HCT116 (cell line): ENCODE measurements around the gene PLCXD1. TPM values are rescaled to one million over a fixed set of nuclear protein-coding genes. Genes with fewer than 3 reads are reported as not detected.

ENCODE experiments used
- ATAC-seq: fragments of 200-7000 bp; cut with Tn5 transposase; 2 replicates; pipeline ENCODE4 v1.9.1; 2020; ENCODE audit warnings: mild to moderate bottlenecking, moderate library complexity
- BruUV-seq: library from RNA; stranded (reverse); fragments of 400-500 nt; replicated peaks from 2 replicates; lab custom pipeline; 2021; lab: Mats Ljungman, UMichigan
- CTCF ChIA-PET: fragments of 300-600 bp; sonication (Branson Sonifier 250); formaldehyde crosslinking; loops from one replicate; lab custom pipeline; 2021; ENCODE audit warnings: antibody characterized with exemption; lab: Charles Lee
- POLR2A ChIA-PET: fragments of 300-600, 350-600 bp; sonication (Branson Sonifier 250); formaldehyde crosslinking; loops from one replicate; lab custom pipeline; 2021; ENCODE audit warnings: antibody characterized with exemption; lab: Charles Lee
- RAD21 ChIA-PET, 2 experiments: fragments of 300-600 bp; sonication (Branson Sonifier 250); formaldehyde crosslinking; loops; one replicate each; lab custom pipeline; 2023; ENCODE audit warnings: low total read pairs in 2 of 2; ENCODE audit not compliant: uncharacterized antibody in 2 of 2, unreplicated experiment in 2 of 2, low non-redundant PET in 1 of 2; lab: Charles Lee
- DNase-seq: peaks from one replicate; pipeline ENCODE4 v3.0.0-alpha.2; 2010; ENCODE audit warnings: low read depth, low spot score
- H2AFZ ChIP-seq: fragments of 200-600 bp; shearing (Covaris generic), sonication (generic); 2 replicates; pipeline ENCODE4 v1.6.1; 2017; ENCODE audit warnings: low read depth, mixed run types, mixed read lengths, antibody characterized with exemption, low read length; ENCODE audit not compliant: poor library complexity, severe bottlenecking
- H3K27ac ChIP-seq: 2 replicates; pipeline ENCODE4 v1.5.1; 2012; ENCODE audit warnings: low read depth, low read length
- H3K27me3 ChIP-seq: fragments of 200-600 bp; sonication (generic); 2 replicates; pipeline ENCODE4 v1.6.1; 2016; ENCODE audit warnings: mixed run types, low read length, mixed read lengths; ENCODE audit not compliant: insufficient read depth
- H3K36me3 ChIP-seq, 2 experiments: fragments of 200-500 bp in 1 of 2; fragments of 200-600 bp in 1 of 2; sonication (Bioruptor generic) in 1 of 2; sonication (generic) in 1 of 2; 2 replicates each; pipeline versions ENCODE4 v1.5.1 to v1.6.1; 2014 to 2016; ENCODE audit warnings: low read length in 2 of 2, inconsistent platforms in 1 of 2, mixed read lengths in 1 of 2, mixed run types in 1 of 2; ENCODE audit not compliant: insufficient read depth in 2 of 2, control insufficient read depth in 1 of 2
- H3K4me1 ChIP-seq, 2 experiments: fragments of 200-600 bp in 1 of 2; sonication (generic) in 1 of 2; 2 replicates each; pipeline versions ENCODE4 v1.5.1 to v1.6.1; 2012 to 2017; ENCODE audit warnings: low read length in 2 of 2, inconsistent platforms in 1 of 2, mild to moderate bottlenecking in 1 of 2, mixed read lengths in 1 of 2, mixed run types in 1 of 2, moderate library complexity in 1 of 2; ENCODE audit not compliant: insufficient read depth in 2 of 2, control insufficient read depth in 1 of 2
- H3K4me2 ChIP-seq: fragments of 200-600 bp; sonication (generic); 2 replicates; pipeline ENCODE4 v1.6.1; 2017; ENCODE audit warnings: mixed run types, low read length, mixed read lengths
- H3K4me3 ChIP-seq, 2 experiments: fragments of 200-600 bp in 1 of 2; sonication (generic) in 1 of 2; replicated peaks in 1 of 2; 2 replicates each; pipeline ENCODE4 v1.5.1; 2011 to 2016; ENCODE audit warnings: low read length in 2 of 2, control low read depth in 1 of 2, low read depth in 1 of 2, mild to moderate bottlenecking in 1 of 2, mixed read lengths in 1 of 2, mixed run types in 1 of 2
- H3K79me2 ChIP-seq: fragments of 200-600 bp; sonication (generic); 2 replicates; pipeline ENCODE4 v1.6.1; 2017; ENCODE audit warnings: mild to moderate bottlenecking, mixed run types, low read length, moderate library complexity, mixed read lengths; ENCODE audit not compliant: insufficient read depth
- H3K9ac ChIP-seq: fragments of 200-600 bp; sonication (generic); 2 replicates; pipeline ENCODE4 v1.6.1; 2016; ENCODE audit warnings: low read length, mixed read lengths
- H3K9me2 ChIP-seq: fragments of 200-600 bp; sonication (generic), shearing (Covaris generic); 2 replicates; pipeline ENCODE4 v1.6.1; 2017; ENCODE audit warnings: mixed run types, mild to moderate bottlenecking, moderate library complexity; ENCODE audit not compliant: insufficient read depth
- H3K9me3 ChIP-seq, 2 experiments: fragments of 200-500 bp in 1 of 2; fragments of 200-600 bp in 1 of 2; sonication (Bioruptor generic) in 1 of 2; sonication (generic) in 1 of 2; 2 replicates each; pipeline ENCODE4 v1.6.1; 2014 to 2017; ENCODE audit warnings: low read length in 2 of 2, mixed read lengths in 2 of 2, inconsistent platforms in 1 of 2, low read depth in 1 of 2, mild to moderate bottlenecking in 1 of 2, mixed run types in 1 of 2, moderate library complexity in 1 of 2; ENCODE audit not compliant: control insufficient read depth in 1 of 2, insufficient read depth in 1 of 2
- H4K20me1 ChIP-seq: fragments of 200-600 bp; sonication (generic), shearing (Covaris generic); 2 replicates; pipeline ENCODE4 v1.6.1; 2017; ENCODE audit warnings: mixed run types, mild to moderate bottlenecking, moderate library complexity; ENCODE audit not compliant: insufficient read depth
- CTCF ChIP-seq, 3 experiments: fragments of 200-600 bp in 1 of 3; sonication (generic) in 1 of 3; IDR thresholded peaks in 2 of 3; conservative IDR thresholded peaks in 1 of 3; 2 replicates each; pipeline ENCODE4 v1.5.1; 2012 to 2017; ENCODE audit warnings: low read depth in 2 of 3, low read length in 2 of 3, antibody characterized with exemption in 1 of 3, borderline replicate concordance in 1 of 3, control low read depth in 1 of 3, mild to moderate bottlenecking in 1 of 3, mixed read lengths in 1 of 3, mixed run types in 1 of 3, moderate library complexity in 1 of 3; ENCODE audit not compliant: insufficient read depth in 1 of 3
- EGR1 ChIP-seq: IDR thresholded peaks from 2 replicates; pipeline ENCODE4 v1.6.1; 2012; ENCODE audit warnings: low read depth
- ELF1 ChIP-seq: IDR thresholded peaks from 2 replicates; pipeline ENCODE4 v1.6.1; 2012; ENCODE audit warnings: low read depth, borderline replicate concordance
- EZH2phosphoT487 ChIP-seq: fragments of 200-600 bp; IDR thresholded peaks from 2 replicates; pipeline ENCODE4 v1.6.1; 2018; ENCODE audit warnings: antibody characterized with exemption, borderline replicate concordance
- MAX ChIP-seq: IDR thresholded peaks from 2 replicates; pipeline ENCODE4 v1.6.1; 2012
- POLR2A ChIP-seq: IDR thresholded peaks from 2 replicates; pipeline ENCODE4 v1.7.0; 2011; ENCODE audit warnings: borderline replicate concordance; ENCODE audit not compliant: insufficient read depth, insufficient read length; ENCODE audit errors: extremely low read depth
- REST ChIP-seq: IDR thresholded peaks from 2 replicates; pipeline ENCODE4 v1.6.1; 2012; ENCODE audit warnings: low read depth
- SIN3A ChIP-seq: IDR thresholded peaks from 2 replicates; pipeline ENCODE4 v1.6.1; 2012; ENCODE audit warnings: low read depth
- SRF ChIP-seq: IDR thresholded peaks from 2 replicates; pipeline ENCODE4 v1.6.1; 2012; ENCODE audit warnings: low read depth
- ZFX ChIP-seq: fragments of 450-650 bp; IDR thresholded peaks from 2 replicates; pipeline ENCODE4 v1.6.1; 2017
- ZNF274 ChIP-seq: fragments of 200-500 bp; sonication (Bioruptor generic); IDR thresholded peaks from 2 replicates; pipeline ENCODE4 v1.6.1; 2014; ENCODE audit warnings: mild to moderate bottlenecking, low read depth, low read length, inconsistent platforms
- intact Hi-C: fragments of 100-400 bp; cut with micrococcal nuclease; formaldehyde crosslinking; loops from 2 replicates; pipeline ENCODE4 v1.10.0; 2022
- total RNA-seq: library from RNA; stranded (reverse); gene quantifications from one replicate; pipeline ENCODE4 v1.2.1, GENCODE V29; 2021; ENCODE audit not compliant: unreplicated experiment

PLCXD1 gene
- total RNA-seq, 1 experiment from 2014 or later: 26.3 TPM

- no TSS peak for BruUV-seq
- Histone ChIP-seq H3K9me3 (no peaks in the 10 kb centered on the region), H3K9me2 (no peaks in the 10 kb centered on the region), H2AFZ (no peak overlapping the region), H4K20me1 (no peaks in the 10 kb centered on the region), H3K9ac (no peak overlapping the region), H3K4me1 (peaks cover 5 to 25% of the 10 kb centered on the region in 2 experiments; a peak in 3 of 4 replicates), H3K27me3 (no peaks in the 10 kb centered on the region), H3K4me3 (no peak overlapping the region), H3K79me2 (no peaks in the 10 kb centered on the region), H3K27ac (no peak overlapping the region), H3K4me2 (no peak overlapping the region), H3K36me3 (no peaks in the 10 kb centered on the region)
- intact Hi-C loops: no loop called here
- RAD21 ChIA-PET: no interaction called here
- DNase-seq (no peak), ATAC-seq (no peak)
- POLR2A ChIA-PET: no interaction called here
- CTCF ChIA-PET: no interaction called here
- TF ChIP-seq MAX: no peak
Measured at GRCh38 chrX:257681-258289, 23.4 kb upstream of the PLCXD1 start.

GRCh38 chrX:258291-259040 lies 22.7 kb upstream of the PLCXD1 start:
- no TSS peak for BruUV-seq
- no peaks in the 10 kb centered on the region for H3K9me2 ChIP-seq
- ATAC-seq: no peak
- TF ChIP-seq POLR2A (no peak), ZNF274 (no peak), EZH2phosphoT487 (no peak), EGR1 (no peak), ZFX (no peak), CTCF (IDR thresholded peaks at IDR 0.05 in 2 of 3, conservative IDR thresholded peaks at IDR 0.05 in 1 of 3; ENCODE audit: borderline replicate concordance in 1 of 3, insufficient read depth in 1 of 3, low read depth in 2 of 3, low read length in 2 of 3) (no peak), SIN3A (no peak), ELF1 (no peak), SRF (no peak), REST (no peak)

More at GRCh38 chrX:258291-259040, 22.7 kb upstream of the PLCXD1 start:
- no peak overlapping the region for H3K4me3 ChIP-seq
- POLR2A ChIA-PET: no interaction called here
- H3K9ac ChIP-seq: no peak overlapping the region
- RAD21 ChIA-PET: no interaction called here
- no peaks in the 10 kb centered on the region for H3K79me2 ChIP-seq
- H3K4me2 ChIP-seq: no peak overlapping the region
- no peaks in the 10 kb centered on the region for H4K20me1 ChIP-seq
- H3K27me3 ChIP-seq: no peaks in the 10 kb centered on the region
- intact Hi-C loops: no loop called here
- peaks cover 5 to 25% of the 10 kb centered on the region in 2 experiments; a peak in 3 of 4 replicates for H3K4me1 ChIP-seq
- no peak for DNase-seq
- CTCF ChIA-PET: no interaction called here
- no peak overlapping the region for H2AFZ ChIP-seq
- no peaks in the 10 kb centered on the region for H3K36me3 ChIP-seq
- H3K27ac ChIP-seq: no peak overlapping the region
- H3K9me3 ChIP-seq: no peaks in the 10 kb centered on the region
